GM12801 (cell line): Measurements from ENCODE around the gene ELL.

Experiments used
- CTCF ChIP-seq: IDR thresholded peaks from one replicate; pipeline ENCODE4 v1.5.1; 2011; ENCODE audit warnings: control low read depth; ENCODE audit not compliant: insufficient read length; ENCODE audit errors: extremely low read depth

Gene ELL

GRCh38 chr19:18496167-18496979 lies 25.5 kb downstream of the ELL start:
- no peak for TF ChIP-seq CTCF

- no peak for TF ChIP-seq CTCF
These were observed 26.5 kb downstream of the ELL start for GRCh38 chr19:18495204-18495911.

GRCh38 chr19:18494267-18494607 lies 27.6 kb downstream of the ELL start:
- TF ChIP-seq CTCF = no peak

GRCh38 chr19:18493440-18494266 lies 28.2 kb downstream of the ELL start:
- no peak for TF ChIP-seq CTCF

GRCh38 chr19:18491995-18492953 lies 29.6 kb downstream of the ELL start:
- TF ChIP-seq CTCF = no peak

- no peak for TF ChIP-seq CTCF
These were observed 31.1 kb downstream of the ELL start for GRCh38 chr19:18490728-18491127.
